ENCODE results near the gene ZNF319. TPM values are rescaled to one million over a fixed set of nuclear protein-coding genes. Genes with fewer than 3 reads are reported as not detected.

The ZNF319 gene
- total and polyA plus RNA-seq, 2 of the 13 experiments (the other 11 are each of a cell fraction or from before 2014, with no cell fraction given), result 2.4 to 3.6 TPM

- Histone ChIP-seq H3K27ac (ENCODE audit: extremely low read length, insufficient read depth, low read length) (no peak overlapping the region), H3K9me3 (ENCODE audit: low read length) (no peaks in the 10 kb centered on the region), H2AFZ (ENCODE audit: low read length) (no peak overlapping the region), H3K4me1 (ENCODE audit: insufficient read depth, low read length) (peaks cover 25% of the 10 kb centered on the region), H3K9ac (ENCODE audit: insufficient read depth, low read depth, low read length) (no peak overlapping the region), H4K20me1 (ENCODE audit: insufficient read depth, low read length) (no peaks in the 10 kb centered on the region), H3K27me3 (ENCODE audit: control insufficient read depth in 1 of 2, insufficient read depth in 2 of 2, low read length in 2 of 2) (peaks cover 3 to 31% of the 10 kb centered on the region in 2 experiments; a peak in 4 of 5 replicates), H3K4me3 (replicated peaks in 1 of 3; ENCODE audit: insufficient read depth in 1 of 3, low read depth in 2 of 3, low read length in 3 of 3) (no peak overlapping the region), H3K4me2 (ENCODE audit: low read depth, low read length) (no peak overlapping the region), H3K79me2 (ENCODE audit: insufficient read depth, low read length) (no peaks in the 10 kb centered on the region), H3K36me3 (replicated peaks in 1 of 2; ENCODE audit: control insufficient read depth in 1 of 2, insufficient read depth in 2 of 2, low read length in 2 of 2) (no peaks in the 10 kb centered on the region)
- ATAC-seq (no peak), DNase-seq (ENCODE audit: low spot score) (no peak), FAIRE-seq (no peak)
- CTCF ChIA-PET (ENCODE audit: low intra/inter-chr PET ratio, low total read pairs), result no interaction called here
- no TSS peak for BruUV-seq (replicated peaks)
- POLR2A ChIA-PET, result no interaction called here
- in situ Hi-C loops (cut with HindIII; ENCODE audit: extremely low pct_ligation_motif_present, low pct_unique_long_range_greater_than_20kb) (no loop called here), intact Hi-C loops (cut with micrococcal nuclease; ENCODE audit: unreplicated experiment) (no loop called here)
- TF ChIP-seq ZNF775 (CRISPR knock-in tag; IDR thresholded peaks at IDR 0.05; ENCODE audit: borderline replicate concordance), result no peak
- no peak for TF ChIP-seq NR3C1 (CRISPR knock-in tag; IDR thresholded peaks at IDR 0.05)
- 79% methylated on average over 7 of the region's 7 CpGs for WGBS (ENCODE audit: low lambda C conversion rate)
Observed at GRCh38 chr16:57981636-57982035, 18.8 kb downstream of the ZNF319 start.

- TF ChIP-seq PHF20 (CRISPR knock-in tag; IDR thresholded peaks at IDR 0.05) (no peak), TERF1 (CRISPR knock-in tag; IDR thresholded peaks at IDR 0.05) (no peak), ZGPAT (CRISPR knock-in tag; IDR thresholded peaks at IDR 0.05) (no peak), PCBP1 (IDR thresholded peaks at IDR 0.05; ENCODE audit: borderline replicate concordance, low read depth, low read length) (no peak)
- intact Hi-C loops (cut with micrococcal nuclease; ENCODE audit: unreplicated experiment), result no loop called here
- 37% methylated on average over 11 of the region's 11 CpGs for WGBS (ENCODE audit: low lambda C conversion rate)
Observed at GRCh38 chr16:57979006-57979585, 21.4 kb downstream of the ZNF319 start.

More at GRCh38 chr16:57979006-57979585, 21.4 kb downstream of the ZNF319 start:
- Histone ChIP-seq H3K79me2 (ENCODE audit: insufficient read depth, low read length) (no peaks in the 10 kb centered on the region), H3K9me3 (ENCODE audit: low read length) (no peaks in the 10 kb centered on the region), H3K36me3 (replicated peaks in 1 of 2; ENCODE audit: control insufficient read depth in 1 of 2, insufficient read depth in 2 of 2, low read length in 2 of 2) (no peaks in the 10 kb centered on the region), H3K4me2 (ENCODE audit: low read depth, low read length) (no peak overlapping the region), H3K4me3 (replicated peaks in 1 of 3; ENCODE audit: insufficient read depth in 1 of 3, low read depth in 2 of 3, low read length in 3 of 3) (no peak overlapping the region), H3K27me3 (ENCODE audit: control insufficient read depth in 1 of 2, insufficient read depth in 2 of 2, low read length in 2 of 2) (peaks cover 0 to 20% of the 10 kb centered on the region in 2 experiments; a peak in 4 of 5 replicates), H2AFZ (ENCODE audit: low read length) (no peak overlapping the region), H3K4me1 (ENCODE audit: insufficient read depth, low read length) (peaks cover 4% of the 10 kb centered on the region), H4K20me1 (ENCODE audit: insufficient read depth, low read length) (no peaks in the 10 kb centered on the region), H3K9ac (ENCODE audit: insufficient read depth, low read depth, low read length) (no peak overlapping the region), H3K27ac (ENCODE audit: extremely low read length, insufficient read depth, low read length) (no peak overlapping the region)
- in situ Hi-C loops (cut with HindIII; ENCODE audit: extremely low pct_ligation_motif_present, low pct_unique_long_range_greater_than_20kb), result no loop called here
- no TSS peak for BruUV-seq (replicated peaks)
- no peak for ATAC-seq
- DNase-seq (ENCODE audit: low spot score), result no peak
- ChIA-PET POLR2A (no interaction called here), CTCF (ENCODE audit: low intra/inter-chr PET ratio, low total read pairs) (no interaction called here)
- no peak for FAIRE-seq
